ENCODE results near the gene ATP6V1A. TPM values are rescaled to one million over a fixed set of nuclear protein-coding genes. Genes with fewer than 3 reads are reported as not detected.

Gene ATP6V1A
- total and polyA plus RNA-seq, 8 donors: 4.3 to 75.6 (median 13.0) TPM

- Histone ChIP-seq H3K9me3 (no peaks in the 10 kb centered on the region), H3K4me1 (no peaks in the 10 kb centered on the region), H3K27me3 (no peaks in the 10 kb centered on the region), H3K4me3 (no peak overlapping the region), H3K27ac (no peak overlapping the region), H3K36me3 (peaks cover 50 to 100% (median 99%) of the 10 kb centered on the region in 4 donors)
- intact Hi-C loops (cut with DNase I; ENCODE audit: low total_unique reads): no loop called here
- no peak for DNase-seq
- WGBS, 5 donors: 91 to 95% (median 94%) methylated on average over 3 of the region's 3 CpGs
- TF ChIP-seq EP300 (IDR thresholded peaks at IDR 0.05) (no peak), POLR2AphosphoS5 (IDR thresholded peaks at IDR 0.05) (no peak), CTCF (IDR thresholded peaks at IDR 0.05) (no peak), POLR2A (IDR thresholded peaks at IDR 0.05) (no peak)
Measured at GRCh38 chr3:113805249-113805648, 58.4 kb downstream of the ATP6V1A start.

- Histone ChIP-seq H3K36me3 (peaks cover 20 to 46% (median 40%) of the 10 kb centered on the region in 4 donors), H3K4me3 (no peak overlapping the region), H3K4me1 (no peaks in the 10 kb centered on the region), H3K27me3 (no peaks in the 10 kb centered on the region), H3K9me3 (no peaks in the 10 kb centered on the region), H3K27ac (no peak overlapping the region)
- intact Hi-C loops (cut with DNase I; ENCODE audit: low total_unique reads): no loop called here
- TF ChIP-seq CTCF (IDR thresholded peaks at IDR 0.05) (no peak), EP300 (IDR thresholded peaks at IDR 0.05) (no peak), POLR2A (IDR thresholded peaks at IDR 0.05) (no peak), POLR2AphosphoS5 (IDR thresholded peaks at IDR 0.05) (no peak)
- WGBS, 5 donors: 84 to 94% (median 86%) methylated on average over 3 of the region's 3 CpGs
- no peak for DNase-seq
Measured at GRCh38 chr3:113812854-113813253, 66.0 kb downstream of the ATP6V1A start.

- Histone ChIP-seq H3K9me3 (no peaks in the 10 kb centered on the region), H3K27me3 (no peaks in the 10 kb centered on the region), H3K27ac (no peak overlapping the region), H3K36me3 (no peaks in the 10 kb centered on the region), H3K4me1 (no peaks in the 10 kb centered on the region), H3K4me3 (no peak overlapping the region)
- no peak for DNase-seq
- WGBS, 5 donors: 72 to 92% (median 80%) methylated on average over 3 of the region's 3 CpGs
- intact Hi-C loops (cut with DNase I; ENCODE audit: low total_unique reads): no loop called here
- TF ChIP-seq POLR2AphosphoS5 (IDR thresholded peaks at IDR 0.05) (no peak), POLR2A (IDR thresholded peaks at IDR 0.05) (no peak), CTCF (IDR thresholded peaks at IDR 0.05) (no peak), EP300 (IDR thresholded peaks at IDR 0.05) (no peak)
Measured at GRCh38 chr3:113819866-113820265, 73.0 kb downstream of the ATP6V1A start.

GRCh38 chr3:113825090-113825489 is 78.3 kb downstream of the ATP6V1A start:
- Histone ChIP-seq H3K36me3 (no peaks in the 10 kb centered on the region), H3K4me3 (no peak overlapping the region), H3K27me3 (no peaks in the 10 kb centered on the region), H3K9me3 (no peaks in the 10 kb centered on the region), H3K4me1 (peaks cover 0 to 3% (median under 1%) of the 10 kb centered on the region in 4 donors), H3K27ac (no peak overlapping the region)
- no peak for TF ChIP-seq EP300 (IDR thresholded peaks at IDR 0.05)
- TF ChIP-seq CTCF (IDR thresholded peaks at IDR 0.05): no peak
- TF ChIP-seq POLR2AphosphoS5 (IDR thresholded peaks at IDR 0.05): no peak
- TF ChIP-seq POLR2A (IDR thresholded peaks at IDR 0.05): no peak
- WGBS, 5 donors: 65 to 83% (median 72%) methylated on average over 2 of the region's 2 CpGs
- intact Hi-C loops (cut with DNase I; ENCODE audit: low total_unique reads): no loop called here
- no peak for DNase-seq
